Suprapubic skin (tissue), 4 donors: ENCODE measurements around the gene DNLZ. TPM values are rescaled to one million over a fixed set of nuclear protein-coding genes. Genes with fewer than 3 reads are reported as not detected.

Experiments used
- DNase-seq, 2 donors: peaks; one replicate each; pipeline ENCODE4 v3.0.0-alpha.2; 2019; ENCODE audit warnings: low spot score in 2 of 2
- H3K27ac ChIP-seq: fragments of 200-600 bp; sonication (generic); one replicate; pipeline ENCODE4 v1.5.1; 2019
- H3K27me3 ChIP-seq: fragments of 200-600 bp; sonication (generic); one replicate; pipeline ENCODE4 v1.5.1; 2019
- H3K36me3 ChIP-seq: fragments of 200-600 bp; sonication (generic); one replicate; pipeline ENCODE4 v1.5.1; 2019
- H3K4me1 ChIP-seq: fragments of 200-600 bp; sonication (generic); one replicate; pipeline ENCODE4 v1.5.1; 2019
- H3K4me3 ChIP-seq: fragments of 200-600 bp; sonication (generic); one replicate; pipeline ENCODE4 v1.5.1; 2019; ENCODE audit warnings: mild to moderate bottlenecking
- H3K9me3 ChIP-seq: fragments of 200-600 bp; sonication (generic); one replicate; pipeline ENCODE4 v1.5.1; 2019
- EP300 ChIP-seq: sonication (generic); formaldehyde crosslinking; IDR thresholded peaks from one replicate; pipeline ENCODE4 v1.6.1; 2017; ENCODE audit warnings: antibody characterized with exemption
- POLR2A ChIP-seq, 2 donors: fragments of 450-650 bp; IDR thresholded peaks; one replicate each; pipeline ENCODE4 v1.6.1; 2017; ENCODE audit warnings: antibody characterized with exemption in 2 of 2, mild to moderate bottlenecking in 2 of 2, moderate library complexity in 2 of 2
- POLR2AphosphoS5 ChIP-seq, 3 donors: sonication (generic); formaldehyde crosslinking; IDR thresholded peaks; one replicate each; pipeline ENCODE4 v1.6.1; 2017; ENCODE audit warnings: antibody characterized with exemption in 3 of 3
- whole genome bisulfite sequencing: methylation state at CpG from one replicate; pipeline ENCODE4 v1.1.5; 2018; 5-methylcytosine and 5-hydroxymethylcytosine counted together
- total RNA-seq, 4 donors: library from RNA; depleted of rRNA; stranded (reverse); fragments of >200 nt; gene quantifications; one replicate each; pipeline ENCODE4 v1.1.0, GENCODE V29; 2016
- TF ChIP-seq, protein P1 (sequence below), 2 donors: fragments of 200-600 bp in 1 of 2; fragments of 450-650 bp in 1 of 2; sonication (generic) in 1 of 2; IDR thresholded peaks; one replicate each; pipeline ENCODE4 v1.5.1; 2016 to 2019; ENCODE audit warnings: antibody characterized with exemption in 2 of 2, mild to moderate bottlenecking in 1 of 2, moderate library complexity in 1 of 2

DNLZ gene
- total RNA-seq, 4 donors from 2014 or later: 11.3 to 46.4 (median 37.9) TPM

DNA sequence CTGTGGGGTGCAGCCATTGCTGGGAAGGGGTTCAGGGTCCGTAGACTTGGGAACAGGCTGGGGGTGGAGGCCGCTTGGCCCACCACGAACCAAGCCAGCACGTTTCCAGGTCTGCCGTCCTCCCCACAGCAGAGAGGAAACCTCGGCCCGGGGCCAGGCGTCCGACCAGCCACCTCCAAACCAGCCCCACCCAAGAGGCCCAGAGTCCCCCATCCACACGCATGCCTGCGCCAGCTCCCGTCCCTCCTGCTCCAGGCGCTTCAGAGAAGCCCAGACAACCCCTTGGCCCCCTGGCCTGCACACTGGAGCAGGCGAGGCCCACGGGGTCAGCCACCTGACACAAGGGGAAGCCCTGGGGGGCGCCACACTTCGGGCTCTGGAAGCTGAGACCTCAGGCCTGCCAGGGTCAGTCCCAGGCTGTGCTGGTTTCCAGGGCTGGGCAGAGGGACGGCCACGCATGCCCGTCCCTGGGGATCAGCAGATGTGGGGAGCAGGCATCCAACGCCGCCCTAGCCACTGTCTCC, 6.3 kb downstream of the DNLZ start:
- Histone ChIP-seq H3K9me3 (no peaks in the 10 kb centered on the region), H3K27me3 (no peaks in the 10 kb centered on the region), H3K27ac (no peak overlapping the region), H3K4me3 (no peak overlapping the region), H3K4me1 (peaks cover 25% of the 10 kb centered on the region), H3K36me3 (peaks cover 19% of the 10 kb centered on the region)
- DNase-seq: no peak
- TF ChIP-seq EP300 (no peak), POLR2A (IDR thresholded peaks at IDR 0.05) (no peak), POLR2AphosphoS5 (IDR thresholded peaks at IDR 0.05) (no peak)
- TF ChIP-seq, protein P1, sequence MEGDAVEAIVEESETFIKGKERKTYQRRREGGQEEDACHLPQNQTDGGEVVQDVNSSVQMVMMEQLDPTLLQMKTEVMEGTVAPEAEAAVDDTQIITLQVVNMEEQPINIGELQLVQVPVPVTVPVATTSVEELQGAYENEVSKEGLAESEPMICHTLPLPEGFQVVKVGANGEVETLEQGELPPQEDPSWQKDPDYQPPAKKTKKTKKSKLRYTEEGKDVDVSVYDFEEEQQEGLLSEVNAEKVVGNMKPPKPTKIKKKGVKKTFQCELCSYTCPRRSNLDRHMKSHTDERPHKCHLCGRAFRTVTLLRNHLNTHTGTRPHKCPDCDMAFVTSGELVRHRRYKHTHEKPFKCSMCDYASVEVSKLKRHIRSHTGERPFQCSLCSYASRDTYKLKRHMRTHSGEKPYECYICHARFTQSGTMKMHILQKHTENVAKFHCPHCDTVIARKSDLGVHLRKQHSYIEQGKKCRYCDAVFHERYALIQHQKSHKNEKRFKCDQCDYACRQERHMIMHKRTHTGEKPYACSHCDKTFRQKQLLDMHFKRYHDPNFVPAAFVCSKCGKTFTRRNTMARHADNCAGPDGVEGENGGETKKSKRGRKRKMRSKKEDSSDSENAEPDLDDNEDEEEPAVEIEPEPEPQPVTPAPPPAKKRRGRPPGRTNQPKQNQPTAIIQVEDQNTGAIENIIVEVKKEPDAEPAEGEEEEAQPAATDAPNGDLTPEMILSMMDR (IDR thresholded peaks at IDR 0.05): no peak
- 74% methylated on average over 9 of the region's 22 CpGs for WGBS

DNA sequence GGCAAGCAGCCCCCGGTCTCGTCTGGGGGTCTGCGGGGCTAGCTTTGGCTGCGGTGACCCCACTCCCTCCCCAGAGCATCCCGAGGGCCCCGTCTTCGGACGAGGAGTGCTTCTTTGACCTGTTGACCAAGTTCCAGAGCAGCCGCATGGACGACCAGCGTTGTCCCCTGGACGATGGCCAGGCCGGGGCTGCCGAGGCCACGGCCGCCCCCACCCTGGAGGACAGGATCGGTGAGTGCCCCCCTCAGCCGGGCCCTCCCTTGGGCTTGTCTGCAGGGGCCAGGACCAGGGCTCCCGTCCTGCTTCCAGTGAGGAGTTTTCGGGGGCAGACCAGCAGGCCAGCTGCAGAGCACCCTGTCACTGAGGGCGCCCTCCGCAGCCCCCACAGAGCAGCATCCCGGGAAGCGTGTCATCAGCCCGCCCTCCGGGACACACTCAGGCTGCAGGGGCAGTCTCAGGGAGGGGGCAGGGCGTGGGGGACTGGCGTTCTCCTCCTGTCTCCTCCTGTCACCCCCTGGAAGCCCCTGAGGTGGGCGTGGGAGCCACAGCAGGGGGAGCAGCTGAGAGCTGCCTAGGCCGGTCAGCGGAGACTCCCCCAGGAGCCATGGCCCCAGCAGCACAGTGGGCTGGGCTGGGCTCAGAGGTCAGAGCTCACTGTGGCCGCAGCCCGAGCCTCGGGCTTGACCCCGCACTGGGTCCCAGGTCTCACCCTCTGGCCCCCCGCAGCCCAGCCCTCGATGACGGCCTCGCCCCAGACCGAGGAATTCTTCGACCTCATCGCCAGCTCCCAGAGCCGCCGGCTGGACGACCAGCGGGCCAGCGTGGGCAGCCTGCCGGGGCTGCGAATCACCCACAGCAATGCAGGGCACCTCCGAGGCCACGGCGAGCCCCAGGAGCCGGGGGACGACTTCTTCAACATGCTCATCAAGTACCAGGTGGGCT, 7.7 kb downstream of the DNLZ start:
- TF ChIP-seq POLR2A (IDR thresholded peaks at IDR 0.05) (no peak), EP300 (no peak), POLR2AphosphoS5 (IDR thresholded peaks at IDR 0.05) (no peak)
- TF ChIP-seq, protein P1 (IDR thresholded peaks at IDR 0.05): no peak
- Histone ChIP-seq H3K36me3 (peaks cover 19% of the 10 kb centered on the region), H3K27ac (no peak overlapping the region), H3K4me3 (no peak overlapping the region), H3K27me3 (no peaks in the 10 kb centered on the region), H3K9me3 (no peaks in the 10 kb centered on the region), H3K4me1 (peaks cover 14% of the 10 kb centered on the region)
- WGBS: no CpG with 5 or more reads among the region's 54 CpGs
- DNase-seq: no peak

DNA sequence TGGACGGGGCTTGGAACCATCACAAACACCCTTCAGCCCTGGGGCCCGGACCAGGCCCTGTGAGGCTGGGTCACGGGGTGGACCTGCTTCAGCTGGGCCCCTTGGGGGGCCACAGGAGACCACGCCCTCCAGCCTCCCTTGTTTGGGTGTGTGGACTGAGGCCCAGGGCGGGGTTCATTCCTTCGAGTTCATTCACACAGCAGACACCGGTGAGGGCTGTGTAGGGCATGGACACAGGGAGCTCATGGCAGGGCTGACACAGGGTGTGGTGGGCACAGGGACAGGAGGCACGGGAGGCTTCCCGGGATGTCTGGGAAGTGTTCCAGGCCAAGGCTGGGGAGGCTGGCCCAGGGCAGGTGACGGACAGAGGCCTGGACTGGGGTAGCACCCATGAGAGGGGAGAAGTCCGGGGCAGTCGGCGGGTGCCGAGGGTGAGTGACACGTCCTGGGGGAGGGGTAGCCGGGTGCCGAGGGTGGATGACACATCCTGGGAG, 8.9 kb downstream of the DNLZ start:
- WGBS: 29% methylated on average over 10 of the region's 17 CpGs
- Histone ChIP-seq H3K27me3 (no peaks in the 10 kb centered on the region), H3K4me1 (peaks cover 8% of the 10 kb centered on the region), H3K9me3 (no peaks in the 10 kb centered on the region), H3K4me3 (no peak overlapping the region), H3K27ac (no peak overlapping the region), H3K36me3 (peaks cover 19% of the 10 kb centered on the region)
- DNase-seq: no peak
- TF ChIP-seq, protein P1 (IDR thresholded peaks at IDR 0.05): no peak
- TF ChIP-seq POLR2A (IDR thresholded peaks at IDR 0.05) (no peak), EP300 (no peak), POLR2AphosphoS5 (IDR thresholded peaks at IDR 0.05) (no peak)

DNA sequence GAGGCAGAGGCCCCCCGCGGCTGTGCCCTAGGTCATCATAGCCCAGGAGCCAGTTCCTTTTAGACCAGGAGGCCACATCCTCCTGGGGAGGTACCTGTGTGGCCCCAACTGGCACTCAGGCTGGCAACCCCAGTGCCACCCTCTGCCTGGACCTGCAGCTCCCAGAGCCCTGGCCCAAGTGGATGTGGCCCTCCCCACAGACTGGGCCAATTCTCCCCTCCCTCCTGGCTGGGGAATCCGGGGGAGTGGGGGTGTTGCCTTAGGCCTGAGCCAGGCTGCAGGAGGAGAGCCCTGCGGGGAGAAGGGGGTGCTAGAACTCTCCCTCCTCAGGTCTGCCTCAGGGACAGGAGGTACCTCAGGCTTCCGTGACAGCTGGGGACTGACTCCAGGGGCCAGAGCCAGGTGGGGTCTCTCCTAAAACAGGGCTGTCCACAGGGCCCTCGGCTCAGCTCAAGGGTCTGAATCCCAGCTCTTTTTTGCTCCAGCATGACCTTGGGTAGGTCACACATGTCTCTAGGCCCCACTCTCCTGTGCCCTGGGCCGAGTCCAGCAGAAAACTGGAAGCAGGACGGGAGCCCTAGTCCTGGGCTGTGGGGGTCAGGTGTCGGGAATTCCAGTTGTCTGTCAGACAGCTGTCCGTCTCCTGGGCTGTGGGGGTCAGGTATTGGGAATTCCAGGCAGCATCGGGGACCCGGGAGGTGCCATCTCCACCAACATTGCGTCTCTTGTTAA, 9.6 kb downstream of the DNLZ start:
- Histone ChIP-seq H3K4me3 (no peak overlapping the region), H3K27me3 (no peaks in the 10 kb centered on the region), H3K4me1 (peaks cover 8% of the 10 kb centered on the region), H3K9me3 (no peaks in the 10 kb centered on the region), H3K27ac (no peak overlapping the region), H3K36me3 (peaks cover 22% of the 10 kb centered on the region)
- no peak for DNase-seq
- TF ChIP-seq EP300 (no peak), POLR2A (IDR thresholded peaks at IDR 0.05) (no peak), POLR2AphosphoS5 (IDR thresholded peaks at IDR 0.05) (no peak)
- TF ChIP-seq, protein P1 (IDR thresholded peaks at IDR 0.05): no peak
- WGBS: 60% methylated on average over 5 of the region's 13 CpGs
